A549 (cell line): ENCODE results near the gene NKTR.

Source experiments
- BCL3 ChIP-seq: fragments of >200 bp; sonication (Bioruptor Twin); formaldehyde crosslinking; IDR thresholded peaks from 3 replicates; pipeline ENCODE4 v1.6.1; 2016
- CBX8 ChIP-seq: fragments of 200-600 bp; sonication (generic); IDR thresholded peaks from 2 replicates; pipeline ENCODE4 v1.6.1; 2016
- CHD2 ChIP-seq: fragments of 150-350 bp; IDR thresholded peaks from 2 replicates; pipeline ENCODE4 v1.6.1; 2014; ENCODE audit warnings: low read length; ENCODE audit not compliant: partially characterized antibody
- CTCF ChIP-seq: fragments of >200 bp; sonication (Bioruptor Twin); formaldehyde crosslinking; IDR thresholded peaks from 3 replicates; pipeline ENCODE4 v1.5.1; 2016
- JUN ChIP-seq, 2 experiments: fragments of >200 bp; sonication (Bioruptor Twin); formaldehyde crosslinking; IDR thresholded peaks; 2 replicates in 1 of 2; 3 replicates in 1 of 2; pipeline ENCODE4 v1.6.1; 2016 to 2017
- MAZ ChIP-seq: fragments of 150-350 bp; IDR thresholded peaks from 2 replicates; pipeline ENCODE4 v1.6.1; 2014; ENCODE audit warnings: antibody characterized with exemption, low read depth, low read length, borderline replicate concordance
- MYC ChIP-seq: IDR thresholded peaks from 2 replicates; pipeline ENCODE4 v1.6.1; 2012; ENCODE audit warnings: mild to moderate bottlenecking, inconsistent platforms, low read length, improper control_type of control experiment, borderline replicate concordance
- POLR2A ChIP-seq: IDR thresholded peaks from 2 replicates; pipeline ENCODE4 v1.6.1; 2012; ENCODE audit warnings: mild to moderate bottlenecking, low read length
- SREBF2 ChIP-seq: fragments of 450-650 bp; IDR thresholded peaks from 2 replicates; pipeline ENCODE4 v1.6.1; 2014; ENCODE audit warnings: mild to moderate bottlenecking, moderate library complexity
- ZC3H11A ChIP-seq: fragments of 450-650 bp; IDR thresholded peaks from 2 replicates; pipeline ENCODE4 v1.6.1; 2014; ENCODE audit warnings: antibody characterized with exemption, mild to moderate bottlenecking

- TF ChIP-seq CTCF (no peak), MYC (no peak), JUN (IDR thresholded peaks at IDR 0.05) (no peak), MAZ (no peak), BCL3 (no peak), ZC3H11A (no peak), POLR2A (no peak), SREBF2 (no peak), CBX8 (no peak), CHD2 (no peak)
These were observed 40.4 kb downstream of the NKTR start for GRCh38 chr3:42640771-42641370.
